Measurements from ENCODE around the gene CNEP1R1.
A peak's percentile ranks its signal among the peaks of the same experiment; 100 is the strongest.

CNEP1R1 gene

DNA sequence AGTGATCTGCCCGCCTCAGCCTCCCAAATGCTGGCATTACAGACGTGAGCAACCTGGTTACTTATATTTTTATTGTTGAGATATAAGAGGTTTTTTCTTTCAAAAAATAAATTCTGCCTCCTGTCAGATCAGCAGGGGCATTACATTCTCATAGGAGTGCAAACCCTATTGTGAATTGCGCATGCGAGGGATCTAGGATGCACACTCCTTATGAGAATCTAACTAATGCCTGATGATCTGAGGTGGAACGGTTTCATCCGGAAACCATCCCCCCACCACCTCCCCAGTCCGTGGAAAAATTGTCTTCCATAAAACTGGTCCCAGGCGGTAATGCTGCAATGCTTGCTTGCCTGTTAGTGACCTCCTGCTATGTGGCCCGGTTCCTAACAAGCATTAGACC, 7.5 kb upstream of the CNEP1R1 start:
- DNase-seq (ENCODE audit: low spot score), result no peak

GRCh38 chr16:50021544-50021943, 3.5 kb upstream of the CNEP1R1 start:
- no peak for DNase-seq (ENCODE audit: low spot score)

- no peak for DNase-seq (ENCODE audit: low spot score)
Measured at GRCh38 chr16:50023641-50024040, 1.4 kb upstream of the CNEP1R1 start.

- DNase-seq (ENCODE audit: low spot score), result peak; percentile 3
Measured at GRCh38 chr16:50024207-50024606, 818 bp upstream of the CNEP1R1 start.

GRCh38 chr16:50025537-50025931, 509 bp downstream of the CNEP1R1 start:
- DNase-seq (ENCODE audit: low spot score), result peak; percentile 3

- no peak for DNase-seq (ENCODE audit: low spot score)
Measured at GRCh38 chr16:50027829-50028228, 2.8 kb downstream of the CNEP1R1 start.

- no peak for DNase-seq (ENCODE audit: low spot score)
Measured at GRCh38 chr16:50035468-50035992, 10.5 kb downstream of the CNEP1R1 start.

GRCh38 chr16:50036426-50036825, 11.4 kb downstream of the CNEP1R1 start:
- no peak for DNase-seq (ENCODE audit: low spot score)

GRCh38 chr16:50037662-50038220, 12.7 kb downstream of the CNEP1R1 start:
- DNase-seq (ENCODE audit: low spot score), result no peak

DNA sequence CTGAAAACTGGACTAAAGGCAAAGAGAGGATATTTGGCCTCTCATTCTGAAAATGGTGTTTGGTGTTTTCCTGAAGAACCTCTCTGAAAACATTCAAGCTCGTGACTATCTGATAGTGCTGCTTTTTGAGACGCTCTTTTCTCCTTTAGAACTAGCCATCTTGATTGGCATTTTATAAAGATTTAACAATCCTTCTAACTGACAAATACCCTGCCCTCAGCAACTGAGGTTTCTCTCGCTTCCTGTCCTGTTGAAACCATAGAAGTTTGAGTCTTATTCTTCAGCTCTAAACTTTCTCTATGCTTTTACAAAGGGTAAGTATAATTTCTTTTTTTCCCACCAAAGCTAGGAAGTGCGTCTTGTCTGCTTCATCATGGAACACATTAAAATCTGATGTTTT, 13.3 kb downstream of the CNEP1R1 start:
- no peak for DNase-seq (ENCODE audit: low spot score)

GRCh38 chr16:50038756-50039529, 13.9 kb downstream of the CNEP1R1 start:
- DNase-seq (ENCODE audit: low spot score), result peak; percentile 8

GRCh38 chr16:50040018-50040417, 15.0 kb downstream of the CNEP1R1 start:
- DNase-seq (ENCODE audit: low spot score), result no peak

DNA sequence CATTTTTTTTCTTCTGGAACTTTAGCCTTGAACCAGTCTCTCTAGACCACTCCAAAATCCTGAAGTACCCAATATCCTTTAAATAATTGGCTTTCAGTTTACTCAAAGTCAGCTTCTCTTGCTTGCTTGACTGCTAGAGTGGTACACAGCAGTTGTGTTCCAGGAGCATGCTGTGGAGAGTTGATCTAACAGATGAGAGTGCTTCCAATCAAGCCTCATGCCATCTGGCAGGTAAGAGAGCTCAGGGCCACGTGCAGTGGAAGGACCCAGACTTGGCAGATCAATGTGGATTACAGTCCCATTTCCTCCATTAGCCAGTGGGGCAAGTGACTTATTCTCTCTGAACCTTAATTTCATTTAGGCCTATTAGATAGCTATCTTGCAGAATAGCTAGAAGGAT, 15.7 kb downstream of the CNEP1R1 start:
- DNase-seq (ENCODE audit: low spot score), result no peak

GRCh38 chr16:50043358-50043757, 18.3 kb downstream of the CNEP1R1 start:
- no peak for DNase-seq (ENCODE audit: low spot score)

DNA sequence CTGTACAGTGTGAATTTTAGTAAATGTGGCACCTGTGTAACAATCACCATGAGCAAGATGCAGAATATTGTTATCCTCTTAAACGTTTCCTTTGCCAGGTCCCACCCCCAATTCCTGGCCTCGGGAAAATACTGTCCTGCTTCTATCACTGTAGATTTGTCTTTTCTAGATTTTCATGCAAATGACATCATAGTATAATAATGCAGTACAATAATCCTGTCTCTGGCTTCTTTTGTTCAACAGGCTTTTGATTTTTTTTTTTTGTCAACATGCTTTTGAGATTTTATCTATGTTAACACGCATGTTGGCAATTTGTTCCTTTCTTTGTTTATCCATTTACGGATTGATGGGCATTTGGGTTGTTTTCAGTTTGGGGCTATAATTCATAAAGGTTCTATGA, 20.4 kb downstream of the CNEP1R1 start:
- no peak for DNase-seq (ENCODE audit: low spot score)

- no peak for DNase-seq (ENCODE audit: low spot score)
Measured at GRCh38 chr16:50046853-50047252, 21.8 kb downstream of the CNEP1R1 start.

GRCh38 chr16:50047864-50048263, 22.8 kb downstream of the CNEP1R1 start:
- no peak for DNase-seq (ENCODE audit: low spot score)

GRCh38 chr16:50050802-50051201, 25.8 kb downstream of the CNEP1R1 start:
- DNase-seq (ENCODE audit: low spot score), result no peak

- DNase-seq (ENCODE audit: low spot score), result no peak
Measured at GRCh38 chr16:50056226-50056625, 31.2 kb downstream of the CNEP1R1 start.

- no peak for DNase-seq (ENCODE audit: low spot score)
Measured at GRCh38 chr16:50058091-50058771, 33.2 kb downstream of the CNEP1R1 start.

GRCh38 chr16:50059111-50059510, 34.1 kb downstream of the CNEP1R1 start:
- DNase-seq (ENCODE audit: low spot score), result no peak

DNA sequence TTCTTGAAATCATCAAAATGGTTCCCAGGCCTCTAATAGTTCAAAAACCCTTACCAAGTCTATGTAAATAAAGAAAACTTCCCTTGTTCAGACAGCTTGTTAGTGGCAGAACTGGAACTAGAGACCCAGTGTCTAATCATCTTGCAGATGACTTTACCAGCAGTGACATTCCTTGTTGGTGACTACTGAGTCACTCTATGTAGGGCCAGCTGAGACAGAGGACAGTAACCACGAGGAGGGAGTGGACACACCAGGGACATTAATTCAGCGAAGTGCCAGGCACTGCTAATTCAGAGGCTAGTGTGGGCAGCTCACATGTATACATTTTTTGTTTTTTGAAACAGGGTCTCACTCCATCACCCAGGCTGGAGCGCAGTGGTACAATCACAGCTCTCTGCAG, 34.6 kb downstream of the CNEP1R1 start:
- DNase-seq (ENCODE audit: low spot score), result no peak

- no peak for DNase-seq (ENCODE audit: low spot score)
Measured at GRCh38 chr16:50061326-50061725, 36.3 kb downstream of the CNEP1R1 start.

Measured in putamen (tissue), 1 donor.